Spleen (tissue), 11 donors: ENCODE results near the gene PHF24. TPM values are rescaled to one million over a fixed set of nuclear protein-coding genes. Genes with fewer than 3 reads are reported as not detected.

Experiments
- DNase-seq: peaks from one replicate; pipeline ENCODE4 v3.0.0-alpha.2; 2020
- H3K27ac ChIP-seq, 8 donors: fragments of 200-600 bp; sonication (generic) in 7 of 8; 1 replicate in 4 of 8; 2 replicates in 4 of 8; pipeline versions ENCODE4 v1.5.0 to v1.8.0; 2016 to 2021; ENCODE audit warnings: inconsistent platforms in 4 of 8, mild to moderate bottlenecking in 4 of 8, moderate library complexity in 1 of 8
- H3K27me3 ChIP-seq, 7 donors: fragments of 200-600 bp; sonication (generic) in 6 of 7; replicated peaks in 1 of 7; 1 replicate in 4 of 7; 2 replicates in 3 of 7; pipeline versions ENCODE4 v1.5.0 to v1.8.0; 2016 to 2021; ENCODE audit warnings: inconsistent platforms in 3 of 7, mild to moderate bottlenecking in 1 of 7
- H3K36me3 ChIP-seq, 6 donors: fragments of 200-600 bp; sonication (generic) in 5 of 6; 1 replicate in 4 of 6; 2 replicates in 2 of 6; pipeline versions ENCODE4 v1.5.0 to v1.8.0; 2016 to 2021; ENCODE audit warnings: inconsistent platforms in 2 of 6
- H3K4me1 ChIP-seq, 6 donors: fragments of 200-600 bp; sonication (generic) in 5 of 6; 1 replicate in 3 of 6; 2 replicates in 3 of 6; pipeline versions ENCODE4 v1.5.0 to v1.8.0; 2016 to 2021; ENCODE audit warnings: inconsistent platforms in 3 of 6
- H3K4me3 ChIP-seq, 8 donors: fragments of 200-600 bp; sonication (generic) in 7 of 8; 1 replicate in 4 of 8; 2 replicates in 4 of 8; pipeline versions ENCODE4 v1.5.0 to v1.8.0; 2016 to 2021; ENCODE audit warnings: inconsistent platforms in 4 of 8, mild to moderate bottlenecking in 4 of 8, moderate library complexity in 2 of 8
- H3K9me3 ChIP-seq, 8 donors: fragments of 200-600 bp; sonication (generic) in 7 of 8; 1 replicate in 4 of 8; 2 replicates in 4 of 8; pipeline versions ENCODE4 v1.5.0 to v1.8.0; 2016 to 2021; ENCODE audit warnings: inconsistent platforms in 4 of 8
- POLR2A ChIP-seq, 3 donors: fragments of 450-650 bp; IDR thresholded peaks; one replicate each; pipeline ENCODE4 v1.5.1; 2017; ENCODE audit warnings: antibody characterized with exemption in 3 of 3, mild to moderate bottlenecking in 1 of 3
- POLR2AphosphoS5 ChIP-seq, 3 donors: sonication (generic); formaldehyde crosslinking; IDR thresholded peaks; one replicate each; pipeline ENCODE4 v1.5.1; 2017; ENCODE audit warnings: antibody characterized with exemption in 3 of 3
- WGBS, 5 donors: extraction: QIAGEN DNeasy Blood & Tissue Kit in 3 of 5; methylation state at CpG; one replicate each; pipeline versions ENCODE4 v1.1.5 to v1.1.7; 2013 to 2018; 5-methylcytosine and 5-hydroxymethylcytosine counted together
- intact Hi-C: fragments of 100-400 bp; cut with DNase I; formaldehyde crosslinking; loops from one replicate; pipeline ENCODE4 v1.15.0; 2023; ENCODE audit warnings: low total_unique reads
- polyA plus RNA-seq, 3 donors: library from polyadenylated mRNA; stranded (reverse); fragments of 200-250 nt; gene quantifications; one replicate each; pipeline ENCODE4 v1.2.1, GENCODE V29; 2013
- total RNA-seq, 7 donors: library from RNA; depleted of rRNA in 3 of 7; stranded (reverse); fragments of >200 nt in 3 of 7; fragmentation: NEBNext Ultra II Directional in 4 of 7; extraction: Animal tissue kit (Norgen Biotek cat#: 25700) in 4 of 7; gene quantifications; one replicate each; pipeline versions ENCODE4 v1.1.0 to v1.2.1, GENCODE V29; 2016 to 2021
- TF ChIP-seq, protein P1 (sequence below), 11 experiments: fragments of 200-600 bp in 7 of 11; fragments of 450-650 bp in 4 of 11; sonication (generic) in 4 of 11; IDR thresholded peaks in 8 of 11; conservative IDR thresholded peaks in 3 of 11; 1 replicate in 7 of 11; 2 replicates in 4 of 11; pipeline versions ENCODE4 v1.4.0 to v1.8.0; 2016 to 2021; ENCODE audit warnings: antibody characterized with exemption in 11 of 11, inconsistent platforms in 4 of 11, mild to moderate bottlenecking in 1 of 11
- donor health status: healthy with polysubstance abuse.
- donor health status: DM: no; HTN: no; CAD: no; lungs with moderate emphysema.
- donor health status: DM: no; HTN: no; CAD: no.
- donor health status: Bipolar disorder and iron deficiency.
- donor health status: healthy.
- donor health status: DM: no; HTN: no; CAD: no.
- donor health status: DM: yes; HTN: yes; CAD: no.

Gene PHF24
- total and polyA plus RNA-seq, 10 donors, result 0.17 to 2.4 (median 0.37) TPM

DNA sequence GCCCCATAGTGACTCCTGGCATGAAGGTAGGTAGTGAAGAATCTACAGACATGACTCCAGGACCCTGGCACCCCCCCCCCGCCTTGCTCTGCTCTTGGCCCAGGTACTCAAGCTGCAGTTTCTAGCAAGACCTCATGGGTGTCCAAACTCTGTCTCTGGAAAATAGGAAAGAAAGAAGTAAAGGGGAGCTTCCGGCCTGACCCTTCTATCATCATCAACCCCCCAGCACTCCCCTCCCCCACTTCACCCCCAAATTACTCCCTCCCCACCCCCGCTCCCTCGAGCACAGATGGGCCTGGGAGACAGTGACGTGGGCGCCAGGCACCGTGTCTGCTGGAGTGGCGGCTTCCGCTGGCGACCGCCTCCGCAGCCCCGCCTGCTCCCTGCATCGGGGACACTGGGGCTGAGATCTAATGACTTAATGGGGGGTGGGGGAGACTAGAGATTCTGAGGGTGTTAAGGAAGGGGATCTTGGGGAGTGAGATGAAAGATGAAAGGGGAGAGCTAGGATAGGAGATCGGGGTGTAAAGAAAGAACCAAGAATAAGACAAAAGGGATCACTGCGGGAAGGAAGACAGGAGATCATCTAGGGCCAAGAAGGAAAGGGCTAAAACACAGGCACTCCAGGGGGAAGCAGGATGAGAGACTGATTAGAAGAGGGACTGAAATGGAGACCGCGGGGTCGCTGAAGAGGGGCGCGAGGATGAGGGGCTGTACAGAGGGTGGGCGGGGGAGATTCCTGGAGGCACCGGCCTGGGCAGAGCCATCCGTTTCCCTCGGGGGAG is 30.3 kb downstream of the PHF24 start:
- peak; percentile 88 for DNase-seq
- no peaks in the 10 kb centered on the region for H3K9me3 ChIP-seq
- peak overlapping the region; percentile 68 to 92 (median 78) for H3K4me3 ChIP-seq
- peaks cover 0 to 8% (median 0%) of the 10 kb centered on the region in 7 donors for H3K27me3 ChIP-seq
- peaks cover 19 to 92% (median 55%) of the 10 kb centered on the region in 6 donors for H3K4me1 ChIP-seq
- peak overlapping the region; percentile 51 to 90 (median 86) for H3K27ac ChIP-seq
- WGBS, 5 donors, result 18 to 32% (median 26%) methylated on average over 25 of the region's 25 CpGs
- TF ChIP-seq, protein P1, sequence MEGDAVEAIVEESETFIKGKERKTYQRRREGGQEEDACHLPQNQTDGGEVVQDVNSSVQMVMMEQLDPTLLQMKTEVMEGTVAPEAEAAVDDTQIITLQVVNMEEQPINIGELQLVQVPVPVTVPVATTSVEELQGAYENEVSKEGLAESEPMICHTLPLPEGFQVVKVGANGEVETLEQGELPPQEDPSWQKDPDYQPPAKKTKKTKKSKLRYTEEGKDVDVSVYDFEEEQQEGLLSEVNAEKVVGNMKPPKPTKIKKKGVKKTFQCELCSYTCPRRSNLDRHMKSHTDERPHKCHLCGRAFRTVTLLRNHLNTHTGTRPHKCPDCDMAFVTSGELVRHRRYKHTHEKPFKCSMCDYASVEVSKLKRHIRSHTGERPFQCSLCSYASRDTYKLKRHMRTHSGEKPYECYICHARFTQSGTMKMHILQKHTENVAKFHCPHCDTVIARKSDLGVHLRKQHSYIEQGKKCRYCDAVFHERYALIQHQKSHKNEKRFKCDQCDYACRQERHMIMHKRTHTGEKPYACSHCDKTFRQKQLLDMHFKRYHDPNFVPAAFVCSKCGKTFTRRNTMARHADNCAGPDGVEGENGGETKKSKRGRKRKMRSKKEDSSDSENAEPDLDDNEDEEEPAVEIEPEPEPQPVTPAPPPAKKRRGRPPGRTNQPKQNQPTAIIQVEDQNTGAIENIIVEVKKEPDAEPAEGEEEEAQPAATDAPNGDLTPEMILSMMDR (IDR thresholded peaks at IDR 0.05 in 8 of 11, conservative IDR thresholded peaks at IDR 0.05 in 3 of 11), result no peak
- no peak for TF ChIP-seq POLR2A (IDR thresholded peaks at IDR 0.05)
- TF ChIP-seq POLR2AphosphoS5 (IDR thresholded peaks at IDR 0.05), result peak; percentile 36 to 75 (median 44)
- H3K36me3 ChIP-seq, result no peaks in the 10 kb centered on the region
- intact Hi-C loops, result loop anchor here (10.0 kb wide), 2 partner anchors 84 to 106 kb away; partner anchors contain the start of gene PIGO

DNA sequence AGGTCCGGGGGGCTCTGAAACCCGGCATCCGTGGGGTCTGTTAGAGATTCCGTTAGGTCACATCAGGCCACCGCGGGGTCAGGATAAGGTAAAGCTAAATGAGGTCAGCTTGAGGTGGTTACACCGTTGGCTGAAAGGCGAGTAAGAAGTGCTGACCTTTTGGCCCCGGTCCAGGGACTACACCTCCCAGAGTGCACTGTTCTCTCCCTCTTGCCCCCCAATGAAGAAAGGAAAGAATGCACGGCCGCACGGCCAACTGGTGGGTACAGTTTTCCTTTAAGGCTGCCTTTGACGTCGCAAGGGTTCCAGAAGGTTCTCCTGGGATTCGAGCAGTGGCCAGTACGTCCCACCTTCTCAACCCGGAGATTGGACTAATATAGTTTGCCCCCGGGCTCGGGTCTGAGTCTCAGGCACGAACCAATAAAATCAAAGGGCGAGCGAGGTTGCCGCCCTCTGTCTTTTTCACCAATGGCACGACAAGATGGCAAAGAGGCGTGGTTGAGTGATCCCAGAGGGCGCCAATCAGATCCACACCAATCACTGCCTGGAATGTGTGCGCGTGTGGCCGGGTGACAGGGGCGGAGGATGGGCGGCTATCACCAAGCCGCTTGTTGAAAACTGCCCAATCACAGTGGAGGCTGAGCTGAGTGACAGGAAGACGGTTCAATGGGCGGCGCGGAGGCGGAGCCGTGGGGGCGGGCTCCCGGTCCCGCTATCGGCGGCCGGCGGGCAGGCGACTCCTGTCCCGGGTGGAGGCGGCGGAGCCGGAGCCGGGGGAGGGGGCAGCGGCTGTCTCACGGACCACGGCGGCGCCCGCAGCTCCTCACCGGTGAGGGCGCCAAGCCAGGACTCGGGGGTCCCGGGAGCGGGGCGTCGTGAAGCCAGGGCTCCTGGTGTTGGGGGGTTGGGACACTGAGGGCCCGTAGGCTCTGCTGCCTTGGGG is 31.2 kb downstream of the PHF24 start, which contains the start of gene DNAJB5:
Gene DNAJB5 (plus strand): TSS at position 743 of the 943 bp plus-strand sequence. CDS start 886 bp downstream, outside the sequence.
- peak within 1 kb of the TSS; percentile 51 to 90 (median 86) for H3K27ac ChIP-seq
- no peaks in the 10 kb centered on the region for H3K9me3 ChIP-seq
- 0 to 1% (median 1%) methylated on average over 54 to 65 of the region's 65 CpGs for WGBS, 5 donors
- TF ChIP-seq, protein P1 (IDR thresholded peaks at IDR 0.05 in 8 of 11, conservative IDR thresholded peaks at IDR 0.05 in 3 of 11), result peak in 3 of 11 experiments; percentile 14 to 36 (median 31)
- TF ChIP-seq POLR2A (IDR thresholded peaks at IDR 0.05) (peak in 1 of 3 donors; percentile 42), POLR2AphosphoS5 (IDR thresholded peaks at IDR 0.05) (peak; percentile 79 to 88 (median 79))
- peaks cover 0 to 8% (median 0%) of the 10 kb centered on the region in 7 donors for H3K27me3 ChIP-seq
- H3K4me3 ChIP-seq, result peak within 1 kb of the TSS; percentile 68 to 92 (median 78)
- peaks cover 15 to 92% (median 56%) of the 10 kb centered on the region in 6 donors for H3K4me1 ChIP-seq
- DNase-seq, result peak; percentile 97
- intact Hi-C loops, result loop anchor here (10.0 kb wide), 2 partner anchors 84 to 106 kb away; partner anchors contain the start of gene PIGO
- no peaks in the 10 kb centered on the region for H3K36me3 ChIP-seq

- H3K36me3 ChIP-seq, result no peaks in the 10 kb centered on the region
- H3K9me3 ChIP-seq, result no peaks in the 10 kb centered on the region
- peaks cover 0 to 8% (median 0%) of the 10 kb centered on the region in 7 donors for H3K27me3 ChIP-seq
- intact Hi-C loops, result loop anchor here (10.0 kb wide), 2 partner anchors 85 to 105 kb away; partner anchors contain the start of gene PIGO
- TF ChIP-seq POLR2A (IDR thresholded peaks at IDR 0.05) (no peak), POLR2AphosphoS5 (IDR thresholded peaks at IDR 0.05) (peak in 1 of 3 donors; percentile 12)
- TF ChIP-seq, protein P1 (IDR thresholded peaks at IDR 0.05 in 8 of 11, conservative IDR thresholded peaks at IDR 0.05 in 3 of 11), result no peak
- peak; percentile 87 for DNase-seq
- peak overlapping the region; percentile 68 to 92 (median 78) for H3K4me3 ChIP-seq
- H3K27ac ChIP-seq, result peak overlapping the region; percentile 36 to 90 (median 86)
- 11 to 21% (median 14%) methylated on average over 16 to 39 of the region's 39 CpGs for WGBS, 5 donors
- H3K4me1 ChIP-seq, result peaks cover 15 to 92% (median 57%) of the 10 kb centered on the region in 6 donors
Observed at GRCh38 chr9:34989946-34990635, 32.0 kb downstream of the PHF24 start.
